ENCODE results near the gene TMEM259. TPM values are rescaled to one million over a fixed set of nuclear protein-coding genes. Genes with fewer than 3 reads are reported as not detected.

TMEM259 gene
- total and polyA plus RNA-seq, 2 of the 13 experiments (the other 11 are each of a cell fraction or from before 2014, with no cell fraction given): 64.7 to 164 TPM

DNA sequence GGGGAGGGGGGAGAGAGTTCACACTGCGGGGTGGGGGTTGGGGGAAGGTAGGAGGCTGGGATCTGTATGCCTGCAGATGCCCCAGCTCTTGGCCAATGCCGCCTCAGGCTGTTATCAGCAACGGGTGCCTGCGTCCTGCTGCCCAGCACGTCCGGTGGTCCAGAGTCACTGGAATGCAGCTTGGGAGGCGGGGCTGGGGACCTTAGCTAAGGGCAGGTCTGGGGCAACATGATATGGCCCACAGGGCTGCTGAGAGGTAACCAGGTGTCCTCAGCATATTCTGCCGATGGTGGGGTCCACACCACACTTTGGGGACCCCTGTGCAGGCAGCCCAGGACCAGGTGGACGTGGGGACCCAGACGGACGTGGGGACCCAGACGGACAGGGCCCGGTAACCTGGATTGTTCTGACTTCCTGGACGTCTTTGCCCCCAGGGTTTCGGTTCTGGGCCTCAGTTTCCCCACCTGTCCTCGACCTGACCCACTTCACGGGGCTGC, 45.4 kb upstream of the TMEM259 start:
- ATAC-seq (peak; percentile 58), DNase-seq (ENCODE audit: low spot score) (peak; percentile 61), FAIRE-seq (no peak)
- Histone ChIP-seq H3K4me3 (replicated peaks in 1 of 3; ENCODE audit: insufficient read depth in 1 of 3, low read depth in 2 of 3, low read length in 3 of 3) (peak overlapping the region; percentile 71 to 78 (median 77)), H3K9me3 (ENCODE audit: low read length) (no peaks in the 10 kb centered on the region), H3K9ac (ENCODE audit: insufficient read depth, low read depth, low read length) (peak overlapping the region; percentile 54; the same call in 1 of the 2 replicates), H2AFZ (ENCODE audit: low read length) (no peak overlapping the region), H3K27ac (ENCODE audit: extremely low read length, insufficient read depth, low read length) (no peak overlapping the region), H3K4me1 (ENCODE audit: insufficient read depth, low read length) (peaks cover 37% of the 10 kb centered on the region), H3K36me3 (replicated peaks in 1 of 2; ENCODE audit: control insufficient read depth in 1 of 2, insufficient read depth in 2 of 2, low read length in 2 of 2) (no peaks in the 10 kb centered on the region), H3K4me2 (ENCODE audit: low read depth, low read length) (peak overlapping the region; percentile 86), H4K20me1 (ENCODE audit: insufficient read depth, low read length) (no peaks in the 10 kb centered on the region), H3K27me3 (ENCODE audit: control insufficient read depth in 1 of 2, insufficient read depth in 2 of 2, low read length in 2 of 2) (no peaks in the 10 kb centered on the region), H3K79me2 (ENCODE audit: insufficient read depth, low read length) (no peaks in the 10 kb centered on the region)
- WGBS (ENCODE audit: low lambda C conversion rate): 0% methylated on average over 7 of the region's 17 CpGs
- ChIA-PET CTCF (ENCODE audit: low intra/inter-chr PET ratio, low total read pairs) (no interaction called here), POLR2A (interaction anchor here (0.6 to 2.7 kb wide), 12 partner anchors 9 to 121 kb away, joined by 3 to 10 read pairs (median 4); partner anchors contain the start of genes ABCA7 and GPX4)
- BruUV-seq (replicated peaks): no TSS peak
- intact Hi-C loops (cut with micrococcal nuclease; ENCODE audit: unreplicated experiment): no loop called here
- in situ Hi-C loops (cut with HindIII; ENCODE audit: extremely low pct_ligation_motif_present, low pct_unique_long_range_greater_than_20kb): loop anchor here (5.0 kb wide), 1 partner anchor 36 kb away; the partner anchor contains the start of gene GPX4
- TF ChIP-seq ZBTB20 (CRISPR knock-in tag; IDR thresholded peaks at IDR 0.05; ENCODE audit: borderline replicate concordance, low read depth): peak; percentile 61; the same call in 1 of the 2 replicates
- no peak for TF ChIP-seq MAFF (IDR thresholded peaks at IDR 0.05; ENCODE audit: low read depth, low read length)
- no peak for TF ChIP-seq GRHL1 (CRISPR knock-in tag; conservative IDR thresholded peaks at IDR 0.05)
- TF ChIP-seq SAP130 (CRISPR knock-in tag; IDR thresholded peaks at IDR 0.05; ENCODE audit: low read depth): peak; percentile 78
- TF ChIP-seq NFE2L1 (CRISPR knock-in tag; IDR thresholded peaks at IDR 0.05; ENCODE audit: borderline replicate concordance): no peak
- TF ChIP-seq ZNF703 (CRISPR knock-in tag; IDR thresholded peaks at IDR 0.05; ENCODE audit: borderline replicate concordance): no peak
- peak; percentile 68 for TF ChIP-seq DPF2 (CRISPR knock-in tag; IDR thresholded peaks at IDR 0.05; ENCODE audit: borderline replicate concordance, low read depth)
- TF ChIP-seq ZNF709 (CRISPR knock-in tag; IDR thresholded peaks at IDR 0.05): no peak
- TF ChIP-seq THRA (CRISPR knock-in tag; IDR thresholded peaks at IDR 0.05; ENCODE audit: borderline replicate concordance): no peak
- TF ChIP-seq ZNF576 (CRISPR knock-in tag; IDR thresholded peaks at IDR 0.05): no peak
- no peak for TF ChIP-seq CEBPB (IDR thresholded peaks at IDR 0.05; ENCODE audit: borderline replicate concordance, low read depth, low read length)
- no peak for TF ChIP-seq ZNF281 (CRISPR knock-in tag; IDR thresholded peaks at IDR 0.05; ENCODE audit: borderline replicate concordance)
- no peak for TF ChIP-seq REL (CRISPR knock-in tag; conservative IDR thresholded peaks at IDR 0.05)
- TF ChIP-seq ZNF382 (CRISPR knock-in tag; IDR thresholded peaks at IDR 0.05; ENCODE audit: borderline replicate concordance): no peak
- no peak for TF ChIP-seq MED8 (CRISPR knock-in tag; IDR thresholded peaks at IDR 0.05; ENCODE audit: insufficient replicate concordance)
- TF ChIP-seq KDM4B (CRISPR knock-in tag; IDR thresholded peaks at IDR 0.05): no peak

Data from HepG2 (cell line).